HG03342 (cell line): ENCODE results near the gene FAM193A.
A peak's percentile ranks its signal among the peaks of the same experiment; 100 is the strongest.

Experiments used
- ATAC-seq: cut with Tn5 transposase; IDR thresholded peaks from one replicate; pipeline ENCODE4 v1.9.1; 2021; ENCODE audit warnings: mild to moderate bottlenecking, moderate library complexity; ENCODE audit not compliant: unreplicated experiment

FAM193A gene, protein sequence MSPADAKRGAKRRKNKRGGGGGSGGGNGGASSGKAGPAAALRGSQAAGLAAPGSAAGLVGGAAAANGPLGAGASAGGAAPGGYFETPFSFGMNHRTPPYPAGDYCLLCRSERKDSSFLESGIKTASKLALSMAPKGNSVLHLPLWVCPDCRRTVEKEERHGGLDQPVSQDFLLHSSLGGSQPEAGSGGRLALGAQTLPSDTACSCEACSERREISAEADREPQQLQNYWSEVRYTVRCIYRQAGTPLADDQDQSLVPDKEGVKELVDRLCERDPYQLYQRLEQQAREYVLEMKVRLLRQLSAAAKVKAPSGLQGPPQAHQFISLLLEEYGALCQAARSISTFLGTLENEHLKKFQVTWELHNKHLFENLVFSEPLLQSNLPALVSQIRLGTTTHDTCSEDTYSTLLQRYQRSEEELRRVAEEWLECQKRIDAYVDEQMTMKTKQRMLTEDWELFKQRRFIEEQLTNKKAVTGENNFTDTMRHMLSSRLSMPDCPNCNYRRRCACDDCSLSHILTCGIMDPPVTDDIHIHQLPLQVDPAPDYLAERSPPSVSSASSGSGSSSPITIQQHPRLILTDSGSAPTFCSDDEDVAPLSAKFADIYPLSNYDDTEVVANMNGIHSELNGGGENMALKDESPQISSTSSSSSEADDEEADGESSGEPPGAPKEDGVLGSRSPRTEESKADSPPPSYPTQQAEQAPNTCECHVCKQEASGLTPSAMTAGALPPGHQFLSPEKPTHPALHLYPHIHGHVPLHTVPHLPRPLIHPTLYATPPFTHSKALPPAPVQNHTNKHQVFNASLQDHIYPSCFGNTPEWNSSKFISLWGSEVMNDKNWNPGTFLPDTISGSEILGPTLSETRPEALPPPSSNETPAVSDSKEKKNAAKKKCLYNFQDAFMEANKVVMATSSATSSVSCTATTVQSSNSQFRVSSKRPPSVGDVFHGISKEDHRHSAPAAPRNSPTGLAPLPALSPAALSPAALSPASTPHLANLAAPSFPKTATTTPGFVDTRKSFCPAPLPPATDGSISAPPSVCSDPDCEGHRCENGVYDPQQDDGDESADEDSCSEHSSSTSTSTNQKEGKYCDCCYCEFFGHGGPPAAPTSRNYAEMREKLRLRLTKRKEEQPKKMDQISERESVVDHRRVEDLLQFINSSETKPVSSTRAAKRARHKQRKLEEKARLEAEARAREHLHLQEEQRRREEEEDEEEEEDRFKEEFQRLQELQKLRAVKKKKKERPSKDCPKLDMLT (N-terminal part only)

GRCh38 chr4:2536193-2537010 lies at the start of gene FAM193A:
Gene FAM193A, plus strand, starts transcription at chr4:2536647. Its CDS starts 269 bp downstream, at chr4:2536916.
- ATAC-seq = peak; percentile 88

GRCh38 chr4:2486981-2487380 lies 49.5 kb upstream of the FAM193A start:
- no peak for ATAC-seq

GRCh38 chr4:2487632-2488031 lies 48.8 kb upstream of the FAM193A start:
- peak; percentile 67 for ATAC-seq

GRCh38 chr4:2489081-2489805 lies 47.2 kb upstream of the FAM193A start:
- ATAC-seq = no peak

DNA sequence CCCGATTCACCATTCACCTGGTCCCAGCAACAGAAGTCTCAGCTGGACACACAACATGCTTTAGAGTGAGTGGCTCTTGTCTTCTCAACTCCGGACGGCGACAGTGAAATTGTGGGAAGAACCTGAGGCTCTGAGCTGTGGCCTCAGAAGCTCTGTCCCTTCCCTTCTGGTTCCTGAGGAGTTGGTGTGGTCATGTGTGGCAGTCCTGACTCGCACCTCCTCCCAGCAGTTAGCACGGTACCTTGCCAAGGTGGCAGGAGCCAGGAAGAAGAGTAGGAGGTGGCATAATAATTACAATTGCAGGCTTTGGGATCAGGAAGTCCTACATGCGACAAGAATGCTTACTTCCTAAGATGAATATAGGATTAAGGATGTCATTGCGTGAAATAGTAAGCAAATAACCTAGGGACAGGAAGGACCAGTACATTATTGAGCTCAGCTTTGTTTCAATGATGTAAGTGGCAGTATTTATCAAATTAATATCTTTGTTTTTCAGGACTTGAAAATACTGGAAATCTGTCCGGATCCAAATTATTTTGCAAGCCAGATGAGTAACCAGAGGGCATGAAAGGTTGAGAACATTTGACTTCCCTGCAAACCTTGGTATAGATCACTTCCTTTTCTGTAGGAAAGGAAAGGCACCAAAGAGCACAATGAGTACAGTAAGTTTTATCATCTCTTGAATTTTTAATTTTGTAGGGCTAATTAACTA lies 46.5 kb upstream of the FAM193A start:
- no peak for ATAC-seq

DNA sequence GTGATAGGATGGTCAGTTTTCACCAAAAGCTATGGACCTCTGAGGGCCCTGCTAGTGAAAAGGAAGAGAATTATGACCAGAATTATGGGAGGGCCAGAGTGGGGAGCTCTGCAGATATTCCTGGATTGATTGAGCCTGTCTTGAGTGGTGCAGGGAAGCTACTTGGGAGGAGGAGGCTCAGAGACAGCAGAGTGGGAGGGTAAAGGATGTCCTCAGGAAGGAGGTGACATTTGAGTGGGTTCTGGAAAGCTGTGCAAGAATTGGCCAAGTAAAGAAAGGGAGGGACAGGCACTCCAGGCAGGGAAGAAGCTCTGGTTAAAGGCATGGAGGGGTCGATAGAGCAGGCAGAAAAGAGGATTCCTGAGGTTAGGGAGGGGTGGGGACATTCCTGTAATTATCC lies 43.5 kb upstream of the FAM193A start:
- ATAC-seq = no peak

GRCh38 chr4:2494992-2495391 lies 41.5 kb upstream of the FAM193A start:
- no peak for ATAC-seq

GRCh38 chr4:2497324-2497723 lies 39.1 kb upstream of the FAM193A start:
- ATAC-seq = no peak

GRCh38 chr4:2497931-2498330 lies 38.5 kb upstream of the FAM193A start:
- peak; percentile 93 for ATAC-seq

DNA sequence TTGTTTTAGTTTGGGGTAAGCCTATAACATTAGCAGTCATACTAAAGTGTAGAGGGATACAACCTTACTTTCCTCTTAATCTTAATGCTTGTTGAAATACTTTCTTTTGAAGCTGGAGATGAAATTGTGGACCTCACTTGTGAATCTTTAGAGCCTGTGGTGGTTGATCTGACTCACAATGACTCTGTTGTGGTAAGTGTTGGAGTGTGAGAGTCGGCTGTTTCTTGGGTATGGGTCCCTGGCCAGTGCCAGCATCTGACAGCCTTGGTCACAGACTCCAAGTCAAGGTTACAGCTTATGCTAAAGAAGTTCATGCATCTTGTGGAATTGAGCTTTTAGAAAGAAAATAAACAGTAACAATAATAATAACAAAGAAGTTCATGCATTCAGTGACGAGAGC lies 35.9 kb upstream of the FAM193A start:
- no peak for ATAC-seq

GRCh38 chr4:2501034-2501594 lies 35.3 kb upstream of the FAM193A start:
- no peak for ATAC-seq

GRCh38 chr4:2503809-2504208 lies 32.6 kb upstream of the FAM193A start:
- ATAC-seq = no peak

- no peak for ATAC-seq
Observed at GRCh38 chr4:2507259-2507658, 29.2 kb upstream of the FAM193A start.

DNA sequence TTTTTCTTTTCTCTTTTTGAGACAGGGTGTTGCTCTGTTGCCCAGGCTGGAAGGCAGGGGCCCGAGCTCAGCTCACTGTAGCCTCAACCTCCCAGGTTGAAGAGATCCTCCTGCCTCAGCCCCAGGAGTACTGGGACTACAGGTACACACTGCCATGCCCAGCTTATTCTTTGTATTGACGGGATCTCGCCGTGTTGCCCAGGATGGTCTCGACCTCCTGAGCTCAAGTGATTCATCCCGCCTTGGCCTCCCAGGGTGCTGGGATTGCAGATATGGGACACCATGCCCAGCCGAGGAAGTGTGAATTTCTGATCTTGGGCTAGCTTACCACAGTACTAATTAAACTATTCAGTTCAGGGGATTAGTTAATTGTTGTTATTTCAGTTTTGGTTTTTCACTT lies 28.6 kb upstream of the FAM193A start:
- ATAC-seq = no peak

DNA sequence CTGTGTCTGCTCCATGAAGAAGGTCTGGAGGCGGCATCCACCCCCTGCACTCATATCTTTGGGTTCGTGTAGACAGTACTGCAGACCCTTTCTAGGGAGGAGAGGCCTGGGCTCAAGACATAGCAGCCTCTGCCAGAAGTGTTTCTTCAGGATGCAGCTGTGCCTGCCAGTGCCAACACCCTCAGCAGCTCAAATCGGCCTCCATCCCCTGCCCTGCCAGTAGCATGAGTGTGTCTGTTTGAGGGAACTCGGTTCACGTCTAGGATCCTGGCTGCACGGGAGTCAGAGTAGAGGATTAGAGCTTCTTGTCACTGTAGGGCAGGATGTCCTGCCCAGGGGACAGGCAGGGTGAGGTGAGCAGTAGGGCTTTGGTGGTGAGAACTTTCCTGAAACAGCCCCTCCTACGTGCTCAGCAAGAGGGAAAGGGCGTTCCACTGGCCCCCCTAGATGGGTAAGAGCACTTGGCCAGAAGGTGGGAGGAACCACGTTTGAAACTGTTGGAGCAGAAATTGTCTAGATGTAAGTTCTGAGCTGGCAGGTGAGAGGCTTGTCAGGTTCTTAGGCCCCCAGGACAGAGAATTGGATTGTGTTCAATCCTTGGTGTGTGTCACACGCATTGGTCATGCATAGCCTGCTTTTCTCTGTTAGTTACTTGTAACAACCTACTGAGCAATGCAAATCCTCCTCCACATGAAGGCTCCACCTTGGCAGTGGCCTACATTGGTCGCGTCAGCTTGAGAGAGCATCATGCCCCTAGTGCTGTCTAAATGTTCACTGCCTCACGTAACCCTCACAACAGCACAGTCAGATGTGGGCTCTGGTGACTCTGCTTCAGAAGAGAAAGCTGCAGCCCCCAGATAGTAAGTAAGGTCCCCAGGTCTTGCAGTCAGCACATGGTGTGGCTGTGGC lies 25.8 kb upstream of the FAM193A start:
- ATAC-seq = peak; percentile 34

- ATAC-seq = peak; percentile 40
Observed at GRCh38 chr4:2511645-2512131, 24.8 kb upstream of the FAM193A start.

DNA sequence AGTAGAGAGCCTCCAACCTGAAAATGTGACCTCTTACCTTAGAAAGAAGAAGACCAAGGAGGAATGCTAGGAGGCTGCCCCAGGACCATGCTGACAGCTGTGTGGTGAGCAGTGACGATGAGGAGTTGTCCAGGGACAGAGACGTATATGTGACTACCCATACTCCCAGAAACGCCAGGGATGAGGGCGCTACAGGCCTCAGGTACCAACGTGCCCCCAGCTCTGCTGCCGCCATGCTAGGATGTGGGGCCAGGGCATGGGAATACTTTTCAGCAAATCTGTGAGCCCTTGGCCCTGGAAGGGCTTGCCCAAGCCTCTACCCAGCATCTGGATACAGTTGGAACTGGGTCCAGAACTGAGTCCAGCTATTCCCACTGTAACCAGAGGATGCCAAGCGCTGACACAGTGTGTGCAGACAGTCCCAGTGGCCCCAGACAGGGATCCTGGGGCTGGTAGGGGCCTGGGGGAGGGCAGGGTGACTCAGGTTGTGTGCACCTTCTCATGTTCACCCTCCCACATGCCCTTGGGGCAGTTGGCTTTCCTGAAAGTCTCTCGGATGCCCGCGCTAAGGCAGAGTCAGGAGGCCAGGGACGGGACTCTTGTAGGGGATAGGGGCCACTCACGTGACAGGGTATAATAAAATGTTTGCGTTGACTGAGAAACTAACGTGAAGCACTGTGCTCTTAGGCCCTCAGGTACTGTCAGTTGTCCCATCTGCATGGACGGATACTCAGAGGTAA lies 23.9 kb upstream of the FAM193A start:
- no peak for ATAC-seq
